ENCODE results near the gene MMP27.

Gene MMP27

GRCh38 chr11:102683277-102683676, 22.3 kb downstream of the MMP27 start:
- H3K36me3 ChIP-seq (replicated peaks): no peaks in the 10 kb centered on the region
- in situ Hi-C loops (cut with HindIII; ENCODE audit: low pct_ligation_motif_present, low sequenced_read_pairs): no loop called here
- DNase-seq: no peak
- no peak overlapping the region for H3K27ac ChIP-seq
- peak; percentile 20 for TF ChIP-seq CTCF (IDR thresholded peaks at IDR 0.05; ENCODE audit: low read depth, low read length, missing control alignments)
- H3K4me3 ChIP-seq (ENCODE audit: low read depth, low read length): no peak overlapping the region
- no peaks in the 10 kb centered on the region for H3K27me3 ChIP-seq (replicated peaks)

DNA sequence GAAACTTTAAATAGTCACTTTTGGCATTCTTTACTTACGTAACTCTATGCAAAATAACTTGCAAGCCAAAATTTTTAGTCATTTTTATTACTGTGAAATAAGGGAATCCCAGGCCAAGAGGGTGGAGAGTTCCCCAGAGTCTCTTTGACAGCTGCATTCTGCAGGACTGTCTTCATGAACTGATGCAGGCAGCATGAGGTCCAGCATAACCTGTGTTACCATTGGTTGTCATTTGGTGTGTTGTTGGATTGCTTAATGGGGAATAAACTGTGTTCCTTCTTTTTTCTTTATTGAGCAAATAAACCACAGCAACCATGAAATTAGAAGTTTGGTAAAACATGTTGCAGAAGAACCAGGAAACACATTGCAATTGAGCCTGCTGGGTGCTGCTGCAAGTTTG, 24.6 kb downstream of the MMP27 start:
- in situ Hi-C loops (cut with HindIII; ENCODE audit: low pct_ligation_motif_present, low sequenced_read_pairs): no loop called here
- H3K36me3 ChIP-seq (replicated peaks): no peaks in the 10 kb centered on the region
- no peak for DNase-seq
- H3K4me3 ChIP-seq (ENCODE audit: low read depth, low read length): no peak overlapping the region
- H3K27ac ChIP-seq: no peak overlapping the region
- TF ChIP-seq CTCF (IDR thresholded peaks at IDR 0.05; ENCODE audit: low read depth, low read length, missing control alignments): no peak
- H3K27me3 ChIP-seq (replicated peaks): no peaks in the 10 kb centered on the region

- TF ChIP-seq CTCF (IDR thresholded peaks at IDR 0.05; ENCODE audit: low read depth, low read length, missing control alignments): no peak
- H3K27me3 ChIP-seq (replicated peaks): no peaks in the 10 kb centered on the region
- in situ Hi-C loops (cut with HindIII; ENCODE audit: low pct_ligation_motif_present, low sequenced_read_pairs): no loop called here
Observed at GRCh38 chr11:102678022-102678421, 27.5 kb downstream of the MMP27 start.

GRCh38 chr11:102676084-102676483, 29.5 kb downstream of the MMP27 start:
- Histone ChIP-seq H3K27ac (no peak overlapping the region), H3K4me3 (ENCODE audit: low read depth, low read length) (no peak overlapping the region), H3K36me3 (replicated peaks) (no peaks in the 10 kb centered on the region), H3K27me3 (replicated peaks) (no peaks in the 10 kb centered on the region)
- in situ Hi-C loops (cut with HindIII; ENCODE audit: low pct_ligation_motif_present, low sequenced_read_pairs): no loop called here
- DNase-seq: no peak
- TF ChIP-seq CTCF (IDR thresholded peaks at IDR 0.05; ENCODE audit: low read depth, low read length, missing control alignments): no peak

More at GRCh38 chr11:102678022-102678421, 27.5 kb downstream of the MMP27 start:
- H3K4me3 ChIP-seq (ENCODE audit: low read depth, low read length): no peak overlapping the region
- DNase-seq: no peak
- no peak overlapping the region for H3K27ac ChIP-seq
- no peaks in the 10 kb centered on the region for H3K36me3 ChIP-seq (replicated peaks)

DNA sequence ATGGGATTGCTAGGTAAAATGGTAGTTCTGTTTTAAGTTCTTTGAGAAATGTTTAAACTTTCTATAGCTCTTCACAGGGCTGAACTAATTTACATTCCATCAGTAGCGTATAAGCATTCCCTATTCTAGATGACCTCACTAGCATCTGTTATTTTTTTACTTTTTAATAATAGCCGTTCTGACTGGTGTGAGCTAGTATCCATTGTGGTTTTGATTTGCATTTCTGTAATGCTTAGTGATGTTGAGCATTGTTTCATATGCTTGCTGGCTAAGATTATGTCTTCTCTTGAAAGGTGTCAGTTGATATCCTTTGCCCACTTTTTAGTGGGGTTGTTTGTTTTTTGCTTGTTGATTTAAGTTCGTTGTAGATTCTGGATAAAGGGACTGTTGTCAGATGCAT, 35.9 kb downstream of the MMP27 start:
- no peak for TF ChIP-seq CTCF (IDR thresholded peaks at IDR 0.05; ENCODE audit: low read depth, low read length, missing control alignments)
- H3K27ac ChIP-seq: no peak overlapping the region

GRCh38 chr11:102666331-102666957, 39.1 kb downstream of the MMP27 start:
- peak; percentile 44 for DNase-seq
- H3K27ac ChIP-seq: no peak overlapping the region
- in situ Hi-C loops (cut with HindIII; ENCODE audit: low pct_ligation_motif_present, low sequenced_read_pairs): no loop called here

More for the DNA sequence above, 35.9 kb downstream of the MMP27 start:
- in situ Hi-C loops (cut with HindIII; ENCODE audit: low pct_ligation_motif_present, low sequenced_read_pairs): no loop called here
- no peaks in the 10 kb centered on the region for H3K27me3 ChIP-seq (replicated peaks)
- no peak overlapping the region for H3K4me3 ChIP-seq (ENCODE audit: low read depth, low read length)
- H3K36me3 ChIP-seq (replicated peaks): no peaks in the 10 kb centered on the region
- no peak for DNase-seq

More at GRCh38 chr11:102666331-102666957, 39.1 kb downstream of the MMP27 start:
- TF ChIP-seq CTCF (IDR thresholded peaks at IDR 0.05; ENCODE audit: low read depth, low read length, missing control alignments): peak; percentile 86
- Histone ChIP-seq H3K4me3 (ENCODE audit: low read depth, low read length) (no peak overlapping the region), H3K27me3 (replicated peaks) (no peaks in the 10 kb centered on the region), H3K36me3 (replicated peaks) (no peaks in the 10 kb centered on the region)
